A549 (cell line): ENCODE data around the gene PORCN.

ENCODE experiments used
- E2F6 ChIP-seq: IDR thresholded peaks from 2 replicates; pipeline ENCODE4 v1.6.1; 2012; ENCODE audit warnings: low read depth, borderline replicate concordance
- ELK1 ChIP-seq: fragments of 150-350 bp; IDR thresholded peaks from 2 replicates; pipeline ENCODE4 v1.6.1; 2014; ENCODE audit warnings: low read depth, mild to moderate bottlenecking, low read length

GRCh38 chrX:48533165-48533564, 24.4 kb downstream of the PORCN start:
- TF ChIP-seq E2F6 (no peak), ELK1 (no peak)
